NCI-H2029 (cell line): ENCODE measurements around the gene GTSE1.
"Not testable (repeated sequence)": the region's sequence is repeated elsewhere in the genome, so short reads cannot be mapped to it uniquely, and the experiment has no call there.

Source experiments
- DNase-seq: peaks from one replicate; lab custom pipeline; 2025; lab: John Stamatoyannopoulos, UW

Gene GTSE1

DNA sequence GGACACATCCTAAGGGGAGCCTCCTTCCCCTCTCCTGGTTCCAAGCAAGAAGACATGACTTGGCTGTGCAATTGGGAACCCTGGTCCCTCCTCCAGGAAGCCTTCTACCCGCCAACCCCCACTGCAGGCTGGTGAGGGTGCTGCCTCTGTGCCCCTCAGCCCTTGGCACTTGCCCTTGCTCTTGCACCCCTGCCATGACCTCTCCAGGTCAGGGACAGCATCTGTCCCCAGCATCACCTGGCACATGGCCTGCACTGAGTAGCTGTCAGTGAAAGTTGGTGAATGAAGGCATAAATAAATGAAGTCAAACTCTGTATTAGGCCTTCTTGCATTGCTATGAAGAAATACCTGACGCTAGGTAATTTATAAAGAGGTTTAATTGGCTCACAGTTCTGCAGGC is 1.9 kb upstream of the GTSE1 start:
- no peak for DNase-seq

DNA sequence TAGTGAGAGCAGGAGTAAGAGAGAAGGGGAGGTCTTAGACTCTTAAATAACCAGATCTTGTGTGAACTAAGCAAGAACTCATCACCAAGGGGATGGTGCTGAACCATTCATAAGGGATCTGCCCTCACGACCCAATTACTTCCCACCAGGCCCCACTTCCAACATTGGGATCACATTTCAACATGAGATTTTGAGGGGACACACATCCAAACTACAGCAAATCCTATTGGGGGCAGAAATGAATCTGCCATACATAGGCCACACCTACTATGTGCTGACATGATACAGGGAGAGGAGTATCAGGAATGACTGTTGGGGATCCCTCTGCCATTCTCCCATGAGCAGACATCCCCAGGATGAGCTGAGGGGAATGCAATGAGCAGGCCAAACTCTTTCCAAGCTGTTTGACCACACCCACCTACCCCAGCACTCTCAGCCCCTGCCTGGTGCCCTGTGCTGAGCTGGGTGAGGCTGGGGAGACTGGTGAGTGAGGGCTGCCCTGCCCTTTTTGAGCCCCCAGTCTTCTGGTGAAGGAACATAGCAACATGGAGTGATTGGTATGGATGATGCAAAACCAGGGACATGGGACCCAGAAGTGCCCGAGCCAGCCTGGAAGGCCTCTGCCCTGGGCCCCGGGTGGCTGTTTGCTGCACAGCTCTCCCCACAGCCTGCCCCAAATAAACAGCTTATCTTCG is 1.2 kb upstream of the GTSE1 start:
- DNase-seq: no peak

DNA sequence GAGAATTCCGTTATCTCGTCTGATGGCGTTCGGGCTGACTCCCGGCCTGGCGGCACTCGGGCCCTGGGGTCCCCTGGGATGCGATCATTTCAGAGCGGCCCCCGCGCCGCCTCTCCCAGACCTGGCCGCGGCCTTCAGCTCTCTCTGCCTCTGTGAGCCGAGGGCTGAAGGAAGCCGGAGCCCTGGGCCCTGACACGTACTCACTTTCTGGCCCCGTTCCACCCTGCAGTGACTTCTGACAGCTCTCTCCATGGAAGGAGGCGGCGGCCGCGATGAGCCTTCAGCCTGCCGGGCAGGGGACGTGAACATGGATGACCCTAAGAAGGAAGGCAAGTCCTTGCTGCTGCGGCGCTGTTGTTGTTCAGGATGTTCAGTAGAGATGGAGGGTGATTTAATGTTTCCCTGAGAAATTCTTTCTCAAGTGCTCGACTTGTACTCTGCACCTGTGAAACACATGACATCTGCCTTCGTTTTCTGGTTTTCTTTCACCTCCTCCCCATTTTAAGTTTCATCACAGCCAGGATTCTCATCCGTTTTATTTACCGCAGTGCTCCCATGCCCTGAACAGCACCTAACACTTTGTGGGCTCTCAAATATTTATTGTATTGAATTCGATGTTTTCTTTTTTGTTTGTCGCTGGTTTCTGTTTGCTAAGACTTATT is 612 bp downstream of the GTSE1 start:
- DNase-seq: no peak

DNA sequence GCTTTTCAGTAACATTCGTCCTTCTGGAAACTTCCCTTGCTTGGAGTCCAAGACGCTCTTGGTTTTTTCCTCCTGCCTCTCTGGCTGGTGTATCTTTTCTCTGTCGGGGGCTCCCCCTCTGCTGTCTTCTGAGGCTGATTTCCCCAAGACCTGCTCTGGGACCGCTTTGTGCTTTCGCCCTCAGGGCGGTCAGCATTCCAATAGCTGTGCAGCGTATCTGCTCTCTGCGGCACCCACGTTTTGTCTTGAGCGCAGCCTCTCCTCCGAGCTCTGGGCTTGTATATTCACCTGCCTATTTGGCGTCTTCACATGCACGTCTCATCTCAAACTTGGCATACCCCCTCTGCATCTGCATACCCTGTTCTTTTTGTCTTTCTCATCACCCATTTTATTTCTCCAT is 2.4 kb downstream of the GTSE1 start:
- DNase-seq: no peak

DNA sequence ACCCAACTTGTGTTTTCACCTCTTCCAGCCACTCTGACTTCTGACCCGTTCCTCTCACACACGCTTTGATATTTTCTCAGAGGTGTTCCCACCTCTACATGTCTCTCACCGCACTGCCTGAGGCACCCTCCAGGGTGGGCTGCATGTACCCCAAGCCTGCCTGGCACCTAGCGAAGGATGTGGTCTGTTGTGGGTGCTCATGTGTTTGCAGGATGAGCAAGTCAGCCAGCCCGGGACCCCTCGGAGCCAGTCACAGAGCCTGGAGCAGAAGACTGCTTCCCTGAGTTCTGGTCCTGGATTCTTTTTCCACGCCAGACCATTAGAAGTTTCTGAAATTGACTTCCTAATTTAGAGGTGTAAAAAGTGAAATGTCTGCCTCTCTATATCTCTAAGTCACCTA is 3.8 kb downstream of the GTSE1 start:
- DNase-seq: no peak

DNA sequence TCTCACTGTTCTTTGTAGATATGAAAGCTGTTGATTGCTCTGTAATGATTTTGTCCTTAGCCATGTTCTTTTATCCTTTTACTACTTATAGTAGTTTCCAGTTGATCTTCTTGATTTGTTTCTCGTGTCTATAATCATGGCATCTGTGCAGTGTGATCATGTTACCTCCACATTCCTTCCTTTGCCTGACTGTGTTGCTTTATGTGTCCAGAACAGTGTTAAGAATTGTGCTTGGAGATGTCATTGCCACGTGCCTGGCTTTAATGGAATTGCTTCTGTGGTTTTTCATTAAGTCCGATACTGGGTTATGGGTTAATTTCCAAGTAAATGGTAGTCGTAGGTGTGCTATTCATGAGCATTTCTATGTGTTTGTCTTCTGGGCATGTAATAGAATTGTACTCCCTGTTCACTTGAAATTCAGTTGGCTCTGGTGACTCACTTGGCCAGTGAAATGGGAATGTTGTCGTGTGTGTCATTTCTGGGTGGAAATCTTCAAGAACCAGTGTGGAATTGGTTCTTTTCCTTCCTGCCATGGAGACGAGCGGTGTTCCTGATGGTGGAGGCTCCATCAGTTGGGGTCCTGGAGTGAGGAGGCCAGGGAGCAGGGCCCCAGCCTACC is 6.8 kb downstream of the GTSE1 start:
- DNase-seq: no peak

DNA sequence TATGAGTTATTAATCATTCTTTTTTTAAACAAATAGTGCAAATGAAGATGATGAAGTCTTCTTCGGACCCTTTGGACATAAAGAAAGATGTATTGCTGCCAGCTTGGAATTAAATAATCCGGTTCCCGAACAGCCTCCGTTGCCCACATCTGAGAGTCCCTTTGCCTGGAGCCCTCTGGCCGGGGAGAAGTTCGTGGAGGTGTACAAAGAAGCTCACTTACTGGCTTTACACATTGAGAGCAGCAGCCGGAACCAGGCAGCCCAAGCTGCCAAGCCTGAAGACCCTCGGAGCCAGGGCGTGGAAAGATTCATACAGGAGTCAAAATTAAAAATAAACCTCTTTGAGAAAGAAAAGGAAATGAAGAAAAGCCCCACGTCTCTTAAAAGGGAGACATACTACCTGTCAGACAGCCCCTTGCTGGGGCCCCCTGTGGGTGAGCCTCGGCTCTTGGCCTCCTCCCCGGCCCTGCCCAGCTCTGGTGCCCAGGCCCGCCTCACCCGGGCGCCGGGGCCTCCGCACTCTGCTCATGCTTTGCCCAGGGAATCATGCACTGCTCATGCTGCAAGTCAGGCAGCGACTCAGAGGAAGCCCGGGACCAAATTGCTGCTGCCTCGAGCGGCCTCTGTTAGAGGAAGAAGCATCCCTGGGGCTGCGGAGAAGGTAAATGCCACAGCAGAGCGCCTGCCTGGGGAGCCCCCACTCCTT is 11.8 kb downstream of the GTSE1 start:
- DNase-seq: no peak

DNA sequence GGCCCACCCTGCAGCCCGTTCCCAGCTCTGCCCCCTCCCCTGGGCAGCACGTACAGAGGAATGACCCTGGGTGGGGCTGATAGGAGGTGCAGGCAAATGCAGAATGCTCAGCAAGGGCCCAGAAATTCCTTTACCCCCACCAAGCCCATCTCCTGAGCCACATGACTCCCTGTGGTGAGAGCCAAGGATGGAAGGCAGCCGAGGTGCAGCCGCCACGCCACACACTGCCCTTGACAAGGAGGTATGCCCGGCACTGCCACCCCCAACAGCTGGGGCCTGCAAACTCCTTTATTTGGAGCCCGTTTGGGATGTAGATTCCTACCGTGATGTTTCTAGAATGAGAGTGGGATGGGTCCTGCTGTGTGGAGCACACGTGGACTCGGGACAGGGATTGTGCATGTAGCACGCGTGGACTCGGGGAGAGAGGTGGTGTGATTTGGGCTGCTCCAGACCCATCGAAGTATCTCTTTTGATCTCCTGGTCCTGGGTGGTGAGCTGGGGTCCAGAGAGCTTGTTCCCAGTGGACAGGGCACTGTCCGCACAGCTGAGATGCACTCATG is 12.9 kb downstream of the GTSE1 start:
- no peak for DNase-seq

DNA sequence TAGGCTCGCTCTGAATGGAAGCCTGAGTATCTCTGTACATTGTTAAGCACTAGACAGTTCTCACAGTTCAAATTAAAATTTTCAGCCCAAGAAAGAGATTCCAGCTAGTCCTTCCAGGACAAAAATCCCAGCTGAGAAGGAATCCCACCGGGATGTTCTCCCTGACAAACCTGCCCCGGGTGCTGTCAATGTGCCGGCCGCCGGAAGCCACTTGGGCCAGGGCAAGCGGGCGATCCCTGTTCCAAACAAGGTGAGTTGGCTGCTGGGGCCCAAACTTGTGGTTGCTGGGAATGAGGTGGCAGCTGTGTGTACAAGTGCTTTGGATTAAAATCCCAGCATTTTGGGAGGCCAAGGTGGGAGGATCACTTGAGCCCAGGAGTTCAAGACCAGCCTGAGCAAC is 15.4 kb downstream of the GTSE1 start:
- DNase-seq: no peak

DNA sequence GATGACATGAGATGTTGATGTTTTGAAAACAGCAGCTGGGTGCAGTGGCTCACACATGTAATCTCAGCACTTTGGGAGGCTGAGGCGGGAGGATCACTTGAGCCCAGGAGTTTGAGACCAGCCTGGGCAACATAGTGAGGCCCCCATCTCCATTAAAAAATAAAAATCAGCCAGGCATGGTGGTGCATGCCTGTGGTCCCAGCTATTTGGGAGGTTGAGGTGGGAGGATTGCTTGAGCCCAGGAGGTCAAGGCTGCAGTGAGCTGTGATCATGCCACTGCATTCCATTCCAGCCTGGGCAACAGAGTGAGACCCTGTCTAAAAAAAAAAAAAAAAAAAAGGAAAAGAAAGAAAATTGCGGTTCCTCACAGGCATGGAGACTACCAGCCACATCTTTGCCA is 16.2 kb downstream of the GTSE1 start:
- DNase-seq: not testable (repeated sequence)

DNA sequence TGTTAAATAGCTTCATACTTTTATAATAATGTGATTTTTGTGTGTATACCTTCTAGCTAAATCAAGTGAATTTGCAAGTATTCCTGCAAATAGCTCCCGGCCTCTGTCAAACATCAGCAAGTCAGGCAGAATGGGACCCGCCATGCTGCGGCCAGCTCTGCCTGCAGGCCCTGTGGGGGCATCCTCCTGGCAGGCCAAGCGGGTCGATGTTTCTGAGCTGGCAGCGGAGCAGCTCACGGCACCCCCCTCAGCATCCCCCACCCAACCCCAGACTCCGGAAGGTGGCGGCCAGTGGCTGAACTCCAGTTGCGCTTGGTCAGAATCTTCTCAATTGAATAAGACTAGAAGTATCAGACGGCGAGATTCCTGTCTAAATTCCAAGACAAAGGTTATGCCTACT is 19.3 kb downstream of the GTSE1 start:
- DNase-seq: no peak

DNA sequence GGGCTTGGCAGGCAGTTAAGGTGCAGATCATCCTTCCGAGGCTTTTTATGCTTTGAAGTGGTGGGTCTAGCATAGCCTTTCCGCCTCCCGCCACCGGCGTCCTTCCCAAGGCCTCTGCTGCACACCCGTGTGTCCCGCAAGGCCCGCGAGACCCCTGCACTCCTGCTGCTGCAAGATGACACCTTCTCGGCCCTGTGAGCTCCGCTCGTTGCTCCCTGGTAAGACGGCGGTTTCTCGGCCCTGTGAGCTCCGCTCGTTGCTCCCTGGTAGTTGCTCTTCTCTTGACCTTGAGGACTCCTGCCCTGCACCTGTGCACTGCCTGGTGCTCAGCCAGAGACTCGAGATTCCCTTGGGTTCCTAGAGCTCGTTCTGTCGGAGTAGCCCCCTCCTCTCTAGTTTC is 21.0 kb downstream of the GTSE1 start:
- no peak for DNase-seq

DNA sequence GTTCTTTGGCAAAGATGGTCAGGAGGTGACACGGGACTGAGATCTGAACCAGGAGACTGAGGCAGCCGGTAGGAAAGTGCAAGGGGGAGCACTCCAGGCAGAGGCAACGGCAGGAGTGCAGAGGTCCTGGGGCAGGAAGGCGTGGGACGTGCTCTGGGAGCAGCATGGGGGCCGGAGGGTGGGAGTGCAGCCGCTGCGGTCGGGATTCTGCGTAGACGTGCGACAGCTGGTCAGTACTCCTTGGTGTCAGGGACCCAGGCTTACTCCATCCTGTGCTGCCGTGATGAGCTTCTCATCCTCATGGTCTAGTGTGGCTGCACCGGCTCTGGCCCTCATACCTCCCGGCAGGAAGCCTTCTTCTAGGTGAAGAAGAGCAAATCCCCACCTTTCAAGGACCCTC is 21.9 kb downstream of the GTSE1 start:
- no peak for DNase-seq

DNA sequence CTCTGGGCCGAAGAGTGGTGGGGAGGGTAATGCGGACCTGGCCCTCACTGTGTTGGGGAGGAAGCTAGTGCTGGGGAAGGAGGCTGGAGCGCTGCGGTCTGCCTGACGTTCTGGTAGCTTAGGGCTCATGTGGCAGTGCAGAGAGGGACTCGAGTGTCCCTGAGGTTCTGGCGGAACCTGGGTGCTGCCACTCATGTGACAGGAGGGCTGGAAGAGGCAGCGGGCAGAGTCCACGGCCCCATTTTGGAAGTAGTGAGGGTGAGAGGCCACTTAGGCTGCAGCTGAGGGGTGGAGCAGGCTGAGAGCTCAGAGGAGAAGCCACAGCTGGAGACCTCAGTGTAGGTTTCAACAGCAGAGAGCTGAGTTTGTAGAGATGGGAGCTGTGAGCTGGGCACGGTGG is 22.6 kb downstream of the GTSE1 start:
- no peak for DNase-seq

DNA sequence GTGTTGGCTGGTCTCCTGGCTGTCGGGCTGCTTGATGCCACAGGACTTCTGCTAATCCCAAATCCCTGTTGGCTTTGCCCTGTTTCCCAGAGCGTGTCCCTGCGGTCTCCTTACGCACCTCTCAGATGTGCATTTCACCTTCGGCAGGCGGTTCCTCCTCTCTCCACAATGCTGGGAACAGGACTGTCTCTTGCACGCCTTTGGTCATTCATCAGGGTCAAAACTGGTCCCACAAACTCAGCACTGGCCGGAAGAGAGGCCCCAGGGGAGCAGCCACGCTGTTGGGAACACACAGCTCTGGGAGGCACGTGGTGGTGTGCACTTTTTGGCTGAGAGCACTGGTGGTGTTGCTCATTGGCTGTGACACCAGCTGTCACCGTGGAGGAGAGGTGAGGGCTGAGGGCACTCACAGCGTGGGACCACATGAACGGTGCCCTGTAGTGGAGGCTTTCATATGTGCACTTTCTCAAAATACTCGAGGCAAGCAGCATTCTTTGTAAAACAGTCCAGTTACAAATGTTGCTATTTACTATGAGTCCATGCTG is 23.6 kb downstream of the GTSE1 start:
- DNase-seq: no peak

DNA sequence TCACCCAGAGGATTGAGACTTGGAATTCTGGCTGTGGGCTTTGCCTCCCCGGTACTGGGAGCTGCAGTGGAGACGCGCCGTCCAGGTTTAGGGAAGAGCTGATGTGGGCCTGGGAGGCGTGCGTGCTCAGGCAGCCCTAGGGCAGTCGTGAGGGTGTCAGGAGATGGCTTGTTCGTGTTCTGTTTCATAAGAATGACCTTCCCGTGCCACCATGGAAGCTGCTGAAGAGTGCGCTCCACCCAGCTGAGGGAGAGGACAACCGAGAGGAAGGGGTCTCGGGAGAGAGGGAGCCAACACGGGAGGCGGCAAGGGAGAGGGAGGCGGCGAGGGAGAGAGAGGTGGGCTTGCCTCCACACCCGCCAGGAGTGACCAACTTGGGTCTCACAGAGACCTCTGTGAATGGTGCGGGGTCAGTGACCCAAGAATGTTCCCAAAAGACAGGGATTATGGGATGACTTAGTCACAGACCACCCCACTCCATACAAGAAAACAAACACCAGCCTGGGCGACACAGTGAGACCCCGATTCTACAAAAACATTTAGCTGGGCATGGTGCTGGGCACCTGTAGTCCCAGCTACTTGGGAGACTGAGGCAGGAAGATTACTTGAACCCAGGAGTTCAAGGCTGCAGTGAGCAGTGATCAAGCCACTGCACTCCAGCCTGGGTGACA is 24.2 kb downstream of the GTSE1 start:
- DNase-seq: no peak

DNA sequence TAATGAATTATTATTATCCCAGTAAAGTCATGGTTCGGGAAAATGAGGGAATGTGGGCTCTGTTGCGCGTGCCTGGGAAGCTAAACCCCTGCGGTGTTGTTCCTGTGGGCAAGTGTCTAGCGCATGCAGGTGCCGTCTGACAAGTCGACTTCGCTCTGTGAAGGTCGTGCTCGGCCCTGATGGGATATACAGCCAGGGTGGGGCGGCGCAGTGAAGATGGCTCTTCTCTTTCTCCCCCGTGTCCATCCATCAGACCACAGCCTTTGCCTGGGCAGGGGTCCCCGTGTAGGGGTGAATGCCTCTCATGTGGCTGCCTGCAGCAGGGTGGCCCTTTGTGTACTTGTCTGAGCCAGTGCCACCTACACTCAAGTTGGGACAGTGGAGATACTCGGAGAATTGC is 26.0 kb downstream of the GTSE1 start:
- DNase-seq: no peak

DNA sequence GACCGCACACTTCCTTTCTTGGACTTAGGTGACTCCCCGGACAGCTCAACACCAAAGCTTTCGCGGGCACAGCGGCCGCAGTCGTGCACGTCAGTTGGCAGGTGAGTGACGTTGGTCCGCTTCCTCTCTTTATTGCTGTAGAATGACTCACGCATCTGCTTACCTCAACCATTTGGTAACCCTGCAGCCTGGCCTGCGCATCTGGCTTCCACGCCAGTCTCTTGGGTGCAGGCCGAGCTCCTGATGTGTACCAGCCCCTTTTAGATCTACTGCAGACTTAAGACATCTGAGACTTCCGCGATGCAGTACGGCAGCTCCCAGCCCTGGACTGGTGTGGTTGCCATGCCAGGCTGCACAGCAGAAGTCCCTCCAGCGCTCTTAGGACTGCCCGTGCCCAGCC is 26.5 kb downstream of the GTSE1 start:
- DNase-seq: no peak

DNA sequence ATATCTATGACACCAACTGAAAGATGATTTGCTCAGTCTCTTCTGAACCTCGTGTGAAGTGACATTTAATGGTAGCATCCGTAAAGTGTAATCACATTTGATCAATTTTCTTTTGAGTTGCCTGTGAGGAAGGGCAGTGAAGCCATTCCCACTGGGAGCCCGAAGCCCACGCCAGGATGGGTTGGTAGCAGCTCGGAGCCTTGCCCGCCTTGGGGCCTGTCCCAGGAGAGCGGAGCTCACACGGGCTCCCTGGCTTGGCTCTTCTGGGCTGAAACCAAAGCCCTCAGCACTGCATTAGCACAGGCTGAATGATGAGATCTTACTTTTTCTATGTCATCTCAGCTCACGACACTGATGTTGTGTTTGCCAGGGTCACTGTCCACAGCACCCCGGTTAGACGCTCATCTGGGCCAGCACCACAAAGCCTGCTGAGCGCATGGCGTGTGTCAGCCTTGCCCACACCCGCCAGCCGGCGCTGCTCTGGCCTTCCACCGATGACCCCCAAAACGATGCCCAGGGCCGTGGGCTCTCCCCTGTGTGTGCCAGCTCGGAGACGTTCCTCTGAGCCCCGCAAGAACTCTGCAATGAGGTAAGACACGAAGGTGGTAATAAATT is 29.5 kb downstream of the GTSE1 start:
- no peak for DNase-seq

DNA sequence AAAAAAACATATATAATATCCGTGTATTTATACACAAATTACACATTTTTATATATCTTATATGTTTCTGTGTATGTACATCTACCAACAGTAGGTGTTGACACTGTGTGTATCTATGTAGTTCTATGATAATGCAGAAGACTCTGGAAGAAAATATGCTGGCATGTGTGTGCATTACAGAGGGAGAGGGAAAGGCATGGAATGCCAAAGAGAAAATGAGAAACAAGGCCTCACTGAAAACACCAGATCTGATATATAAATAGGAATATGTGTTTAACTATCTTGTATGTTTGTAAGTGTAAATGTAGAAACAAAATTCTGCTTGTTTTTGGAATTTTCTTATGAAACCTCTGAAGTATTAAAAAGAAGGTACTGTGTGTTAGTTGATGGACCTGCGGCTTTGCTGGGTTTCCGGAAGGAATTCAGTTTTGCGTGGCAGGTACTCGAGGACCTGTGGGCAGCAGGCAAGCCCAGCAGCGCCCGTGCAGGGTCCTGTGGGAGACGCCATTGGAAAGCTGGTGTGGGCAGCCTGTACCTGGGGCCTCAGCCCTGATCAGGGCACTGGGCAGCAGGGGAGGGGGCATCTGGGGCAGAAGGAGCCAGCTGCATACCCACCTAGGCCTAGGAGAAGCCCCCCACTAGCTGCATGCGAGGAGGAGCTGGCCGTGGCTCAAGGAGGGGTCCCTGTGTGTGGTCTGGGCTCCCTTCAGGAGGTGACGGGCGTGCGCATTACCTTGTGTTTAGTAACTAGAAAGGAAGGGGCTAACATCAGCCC is 31.2 kb downstream of the GTSE1 start:
- DNase-seq: no peak

DNA sequence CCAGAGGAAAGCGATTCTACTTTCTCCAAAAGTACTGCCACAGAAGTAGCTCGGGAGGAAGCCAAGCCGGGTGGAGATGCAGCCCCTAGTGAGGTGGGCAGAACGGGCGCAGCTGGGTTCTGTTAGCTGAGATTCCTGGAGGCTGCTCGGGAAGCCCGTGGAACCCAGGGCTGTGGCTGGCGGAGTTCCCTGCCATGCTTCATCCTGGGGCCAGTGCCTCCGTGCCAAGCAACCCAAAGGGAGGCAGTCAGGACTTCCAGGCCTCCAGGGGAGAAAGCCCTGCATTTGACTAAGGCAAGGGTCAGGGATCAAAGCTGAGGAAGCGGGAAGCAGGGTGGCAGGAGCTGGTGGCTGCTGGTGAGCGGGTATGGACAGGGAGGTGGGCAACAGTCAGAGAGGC is 32.1 kb downstream of the GTSE1 start:
- no peak for DNase-seq
